GM19238 (cell line): Measurements from ENCODE around the gene ANKRD1.
"Not testable (repeated sequence)": the region's sequence is repeated elsewhere in the genome, so short reads cannot be mapped to it uniquely, and the experiment has no call there.

Source experiments
- DNase-seq: peaks from one replicate; pipeline ENCODE4 v3.0.0; 2011; ENCODE audit warnings: low spot score; ENCODE audit not compliant: insufficient read length

The ANKRD1 gene

DNA sequence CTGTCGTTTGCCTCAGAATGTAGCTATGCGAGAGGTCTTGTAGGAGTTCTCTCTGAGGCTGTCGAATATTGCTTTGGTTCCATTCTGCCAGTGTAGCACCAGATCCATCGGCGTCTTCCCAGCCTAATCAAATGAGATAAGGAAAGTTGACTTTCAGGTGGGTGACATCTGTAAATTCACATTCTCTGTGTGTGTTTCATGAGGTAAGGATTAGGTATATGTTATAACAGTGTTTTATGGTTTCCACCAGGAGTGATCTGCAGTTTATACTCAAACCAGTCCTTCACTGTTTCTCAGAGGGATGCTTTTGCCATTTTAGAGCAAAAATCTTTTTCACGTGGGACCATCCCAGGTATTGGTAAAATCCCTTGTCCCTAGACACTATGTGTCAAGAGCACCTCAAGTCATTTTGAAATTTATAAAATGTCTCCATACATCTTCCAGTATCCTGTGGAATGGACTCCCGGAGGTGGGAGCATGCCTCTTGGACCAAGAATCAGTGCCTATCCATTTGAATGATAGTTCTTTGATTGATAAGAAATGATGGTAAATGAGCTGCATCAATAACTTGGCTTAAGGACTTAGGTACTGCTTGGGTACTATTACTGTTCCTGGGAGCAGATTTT, 7.9 kb downstream of the ANKRD1 start:
- no peak for DNase-seq

DNA sequence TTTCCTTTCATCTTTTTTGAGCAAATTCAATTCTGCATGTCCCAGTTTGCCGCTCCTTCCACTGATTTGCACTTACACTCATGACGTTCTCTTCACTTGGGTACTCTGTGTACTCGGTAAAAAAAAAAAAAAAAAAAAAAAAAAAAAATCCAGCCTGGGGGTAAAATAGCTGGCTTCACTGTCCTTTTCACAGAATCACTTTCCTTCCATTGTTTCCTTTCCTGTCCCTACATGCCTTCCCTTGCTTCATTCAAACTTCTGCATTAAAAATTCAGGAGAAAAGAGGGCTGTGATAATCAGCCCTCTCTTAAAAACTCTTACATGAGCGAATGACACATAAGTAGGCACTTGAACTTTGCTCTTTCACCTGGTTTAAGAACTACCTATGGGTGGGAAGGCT, 8.7 kb downstream of the ANKRD1 start:
- no peak for DNase-seq

DNA sequence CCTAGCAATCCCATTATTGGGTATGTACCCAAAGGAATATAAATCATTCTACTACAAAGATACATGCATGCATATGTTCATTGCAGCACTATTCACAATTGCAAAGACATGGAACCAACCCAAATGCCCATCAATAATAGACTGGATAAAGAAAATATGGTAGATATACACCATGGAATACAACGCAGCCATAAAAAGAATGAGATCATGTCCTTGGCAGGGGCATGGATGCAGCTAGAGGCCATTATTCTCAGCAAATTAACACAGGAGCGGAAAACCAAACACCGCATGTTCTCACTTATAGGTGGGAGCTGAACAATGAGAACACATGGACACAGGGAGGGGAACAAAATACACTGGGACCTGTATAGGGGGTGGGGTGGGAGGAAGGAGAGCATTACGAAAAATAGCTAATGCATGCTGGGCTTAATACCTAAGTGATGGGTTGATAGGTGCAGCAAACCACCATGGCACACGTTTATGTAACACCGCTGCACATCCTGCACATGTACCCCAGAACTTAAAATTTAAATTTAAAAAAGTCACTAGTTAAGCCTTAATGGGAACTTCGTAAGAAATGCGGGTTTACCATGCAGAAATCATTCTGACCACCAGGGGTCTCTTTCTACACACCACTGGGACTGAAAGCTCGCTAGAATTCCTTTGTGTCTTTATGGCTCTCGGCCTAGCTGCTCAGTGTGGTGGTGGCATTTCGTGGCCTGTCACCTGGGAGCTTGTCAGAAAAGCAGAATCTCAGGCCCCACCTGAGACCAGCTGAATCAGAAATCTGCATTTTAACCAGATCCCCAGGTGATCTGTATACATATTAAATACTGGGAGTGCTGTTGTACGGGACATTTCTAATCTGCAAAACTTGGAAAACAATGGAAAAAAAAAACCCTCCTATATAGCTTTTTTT, 9.5 kb downstream of the ANKRD1 start:
- DNase-seq = peak; percentile 18

DNA sequence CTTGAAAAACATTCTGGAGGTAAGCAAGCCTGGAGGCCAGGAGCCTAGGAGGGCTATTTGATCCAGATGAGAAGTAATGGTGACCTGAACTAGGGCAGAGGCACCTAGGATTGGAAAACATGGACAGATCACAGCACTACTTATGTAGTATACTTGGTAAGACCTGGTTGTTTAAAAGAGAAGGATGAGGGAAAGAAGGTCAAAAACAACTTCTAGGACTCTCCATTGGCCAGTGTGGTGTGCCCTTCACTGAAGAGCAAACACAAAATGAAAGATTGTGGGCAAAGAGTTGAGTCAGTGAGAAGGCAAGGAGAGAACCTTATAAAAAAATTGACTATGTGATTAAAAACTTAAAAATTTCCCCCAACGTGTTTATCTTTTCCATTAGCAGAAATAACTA, 14.3 kb downstream of the ANKRD1 start:
- no peak for DNase-seq

DNA sequence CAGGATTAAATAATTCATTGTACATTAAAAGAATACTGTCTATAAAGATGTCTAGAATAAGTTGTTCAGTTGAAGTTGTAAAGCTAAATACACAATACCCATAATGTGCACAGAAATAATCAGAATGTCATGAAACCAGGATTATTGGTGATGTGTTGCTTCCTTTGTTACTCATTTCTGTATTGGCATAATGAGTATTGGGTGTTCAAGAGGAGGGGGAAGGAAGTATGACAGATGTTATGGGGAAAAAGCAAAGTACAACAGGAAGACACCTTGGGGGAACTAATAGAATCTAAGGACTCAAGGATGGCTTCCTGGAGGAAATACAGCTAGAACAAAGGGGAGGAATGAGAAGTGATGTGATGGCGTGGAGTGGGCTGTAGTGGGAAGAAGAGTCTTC, 15.0 kb downstream of the ANKRD1 start:
- DNase-seq = no peak

DNA sequence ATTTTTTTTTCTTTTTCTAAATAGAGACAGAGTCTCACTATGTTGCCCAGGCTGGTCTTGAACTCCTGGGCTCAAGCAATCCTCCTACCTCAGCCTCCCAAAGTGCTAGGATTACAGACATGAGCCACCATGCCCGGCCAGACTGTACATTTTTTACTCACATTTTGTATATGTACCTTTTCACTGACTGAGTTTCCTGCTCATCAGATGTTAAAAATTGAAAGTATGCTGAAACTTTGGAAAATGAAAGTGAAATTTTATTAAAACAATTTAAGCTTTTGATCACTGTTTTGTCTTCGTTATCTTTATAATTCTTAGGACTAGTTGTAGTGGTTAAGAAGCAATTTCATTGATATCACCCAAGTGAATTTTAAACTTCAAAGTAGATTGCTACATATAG, 24.0 kb downstream of the ANKRD1 start:
- DNase-seq = not testable (repeated sequence)

DNA sequence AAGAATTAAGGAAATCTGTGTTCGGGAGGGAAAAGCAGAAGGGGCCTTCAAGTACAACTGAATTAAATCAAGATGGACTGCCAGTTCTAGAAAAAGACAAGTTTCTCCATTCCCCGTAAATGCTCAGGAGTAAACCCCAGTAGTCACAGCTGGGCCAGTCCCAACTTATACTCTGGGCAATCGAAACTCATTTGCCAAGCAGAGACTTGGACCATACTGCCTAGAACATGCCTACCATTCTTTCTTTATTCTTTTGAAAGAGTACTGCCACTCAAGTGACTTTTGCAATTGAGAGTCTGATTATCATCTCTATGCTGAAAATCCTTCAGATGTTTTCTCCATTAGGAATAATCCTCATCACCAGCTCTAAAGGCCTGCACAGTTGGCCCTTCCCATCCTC, 27.7 kb downstream of the ANKRD1 start:
- no peak for DNase-seq

DNA sequence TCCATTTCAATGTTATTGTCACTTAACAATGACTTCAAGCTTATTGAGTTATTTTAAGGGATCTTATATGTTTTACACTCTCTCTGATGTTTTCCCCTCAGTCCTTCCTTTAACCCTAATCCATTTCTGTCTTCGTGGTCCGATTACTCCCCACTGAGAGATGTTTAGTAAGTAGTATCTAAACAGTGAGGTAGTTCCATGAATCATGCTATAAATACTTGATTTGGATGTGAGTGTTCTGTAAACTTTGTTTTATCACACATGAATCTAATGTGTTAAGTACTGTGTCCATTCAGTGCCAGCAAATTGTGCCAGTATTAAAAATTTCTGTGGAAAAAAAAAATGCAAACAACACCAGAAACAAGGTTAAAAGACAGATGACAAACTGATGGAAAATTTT, 30.5 kb downstream of the ANKRD1 start:
- no peak for DNase-seq

DNA sequence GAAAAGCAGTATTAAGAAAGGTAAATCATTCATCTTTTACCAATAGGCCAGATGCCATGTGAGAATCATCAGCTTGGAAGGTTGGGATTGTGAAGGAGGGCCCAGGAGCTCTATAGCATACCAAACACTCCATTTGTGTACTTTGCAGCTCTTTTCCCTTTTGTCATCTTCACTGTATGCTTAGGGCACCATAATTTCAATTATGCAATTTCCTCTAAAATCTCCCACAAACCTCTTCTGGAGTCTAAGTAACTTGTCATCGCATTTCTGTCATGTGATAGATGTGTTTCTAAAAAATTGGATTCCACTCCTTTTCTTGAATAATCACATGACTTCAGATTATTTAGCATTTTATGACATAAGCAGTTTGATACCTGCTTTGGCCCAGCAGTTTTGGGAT, 31.3 kb downstream of the ANKRD1 start:
- DNase-seq = no peak

DNA sequence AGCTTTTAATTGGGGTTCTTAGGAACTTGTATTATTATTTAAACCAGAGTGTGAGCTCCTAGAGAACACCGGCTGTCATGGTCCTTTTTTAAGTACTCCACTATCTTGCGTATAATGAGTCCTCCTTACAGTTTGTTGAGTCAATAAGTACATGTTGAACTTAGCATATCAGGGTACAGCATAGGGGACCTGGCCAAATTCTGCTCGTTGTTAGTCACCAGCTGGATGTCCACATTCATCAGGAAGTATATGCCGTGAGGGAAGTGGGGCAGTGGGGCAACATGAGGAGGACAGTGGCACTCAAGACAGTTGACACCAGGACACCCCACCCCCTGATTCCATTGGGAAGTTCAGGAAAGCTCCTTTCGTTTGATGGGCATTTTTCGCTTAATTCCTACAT, 32.5 kb downstream of the ANKRD1 start:
- no peak for DNase-seq

DNA sequence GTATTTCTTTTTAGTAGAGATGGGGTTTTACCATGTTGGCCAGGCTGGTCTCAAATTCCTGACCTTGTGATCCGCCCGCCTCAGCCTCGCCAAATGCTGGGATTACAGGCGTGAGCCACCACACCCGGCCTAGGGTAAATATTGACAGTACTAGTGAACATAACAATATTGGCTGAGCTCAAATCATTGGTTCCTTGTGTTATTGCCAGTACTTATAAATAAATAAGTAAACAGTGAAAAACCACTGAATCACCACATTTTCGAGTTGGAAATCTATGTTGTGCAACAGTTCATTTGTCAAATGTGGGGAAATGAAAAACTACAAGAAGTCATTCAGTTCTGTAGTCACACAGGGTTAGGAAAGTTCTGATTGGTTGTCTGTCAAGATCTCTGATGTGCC, 33.3 kb downstream of the ANKRD1 start:
- DNase-seq = no peak

DNA sequence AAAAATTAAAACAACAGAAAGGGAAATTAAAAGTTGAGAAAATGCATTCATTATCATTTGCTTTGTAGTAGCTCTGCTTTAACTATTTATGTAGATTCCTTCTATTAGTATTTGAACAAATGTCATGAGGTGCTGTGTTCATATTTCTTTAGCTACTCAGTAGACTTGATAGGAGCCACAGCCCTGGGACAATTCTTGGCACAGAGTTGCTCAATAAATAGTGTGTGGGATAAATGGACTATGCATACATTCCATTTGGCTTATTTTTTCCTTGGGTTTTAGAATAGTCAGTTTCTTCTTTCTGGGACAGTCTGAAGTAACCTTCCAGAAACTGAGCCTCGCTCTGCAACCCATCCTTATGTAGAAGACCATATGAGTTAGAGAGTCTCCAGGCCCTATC, 35.7 kb downstream of the ANKRD1 start:
- DNase-seq = no peak

DNA sequence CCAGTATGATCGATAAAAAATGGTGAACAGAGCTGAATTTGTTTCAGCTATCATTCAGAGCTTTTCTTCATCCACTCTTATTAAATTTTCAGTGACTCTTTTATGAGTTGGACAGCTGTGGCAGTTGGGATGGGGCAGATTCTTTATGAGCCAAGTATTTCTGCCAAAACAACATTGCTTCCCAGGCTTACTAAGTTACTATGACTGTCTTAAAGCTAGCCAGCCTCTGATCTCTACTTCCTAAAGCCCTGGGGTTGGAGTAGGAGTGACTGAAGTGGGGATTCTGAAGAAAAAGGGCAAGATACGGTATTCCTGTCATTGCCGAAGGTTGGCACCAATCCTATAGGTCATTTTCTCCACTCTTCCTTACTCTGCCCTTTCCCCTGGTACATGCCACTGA, 36.5 kb downstream of the ANKRD1 start:
- no peak for DNase-seq

DNA sequence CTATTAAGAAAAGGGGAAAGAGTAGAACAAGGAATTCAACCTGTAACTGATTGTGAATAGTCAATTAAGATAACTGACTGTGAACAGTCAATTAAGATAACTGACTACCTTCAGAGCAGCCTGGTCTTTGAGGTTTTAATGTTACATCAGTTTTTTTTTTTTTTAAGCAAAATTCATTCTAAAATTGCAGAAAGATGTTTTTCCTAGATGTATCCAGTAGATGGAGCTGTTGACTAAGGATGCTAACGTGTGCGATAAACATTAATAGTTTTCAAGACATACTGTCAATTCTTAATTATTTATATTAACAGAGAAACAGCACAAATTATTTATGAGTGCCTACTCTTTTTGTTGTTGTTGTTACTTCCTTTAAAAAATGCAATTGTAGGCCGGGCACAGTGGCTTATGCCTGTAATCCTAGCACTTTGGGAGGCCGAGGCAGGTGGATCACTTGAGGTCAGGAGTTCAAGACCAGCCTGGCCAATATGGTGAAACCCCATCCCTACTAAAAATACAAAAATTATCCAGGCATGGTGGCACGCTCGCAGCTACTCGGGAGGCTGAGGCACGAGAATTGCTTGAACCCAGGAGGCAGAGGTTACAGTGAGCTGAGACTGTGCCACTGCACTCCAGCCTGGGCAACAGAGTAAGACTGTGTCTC, 40.7 kb downstream of the ANKRD1 start:
- not testable (repeated sequence) for DNase-seq

DNA sequence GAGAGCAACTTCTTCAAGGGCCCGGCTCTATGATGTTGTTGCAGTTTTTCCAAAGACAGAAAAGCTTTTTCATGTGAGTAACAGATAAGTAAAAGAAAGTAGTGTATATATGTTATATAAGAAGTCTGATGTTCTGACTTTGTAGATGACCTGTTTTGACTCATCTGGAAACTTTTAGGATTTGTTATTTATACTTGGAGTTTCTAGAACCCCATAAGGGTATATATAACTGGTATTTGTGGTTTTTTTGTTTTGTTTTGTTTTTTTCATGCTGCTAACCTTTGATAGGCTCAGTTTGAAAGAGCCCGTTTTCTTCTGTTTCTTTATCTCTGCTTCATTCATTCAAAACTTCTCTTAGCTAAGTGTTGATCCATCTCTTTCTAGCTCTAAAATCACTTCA, 41.8 kb downstream of the ANKRD1 start:
- no peak for DNase-seq

DNA sequence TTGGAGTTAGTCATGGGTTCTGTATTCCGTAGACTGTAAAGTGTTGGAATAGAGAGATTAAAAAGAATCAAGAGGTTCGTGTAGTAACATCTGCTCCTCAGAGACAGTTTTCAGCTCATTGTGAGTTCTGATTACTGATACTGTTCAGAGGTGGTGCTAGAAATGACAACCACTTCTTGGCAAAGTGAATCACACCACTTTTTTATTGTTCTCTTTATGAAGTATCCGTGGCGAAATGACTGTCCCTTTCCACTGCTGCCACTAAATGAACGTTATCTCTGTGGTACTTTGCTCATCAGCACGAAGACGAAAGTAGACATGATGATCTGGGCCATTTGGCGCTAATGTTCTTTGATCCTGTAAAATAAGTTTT, 48.3 kb downstream of the ANKRD1 start:
- DNase-seq = no peak

DNA sequence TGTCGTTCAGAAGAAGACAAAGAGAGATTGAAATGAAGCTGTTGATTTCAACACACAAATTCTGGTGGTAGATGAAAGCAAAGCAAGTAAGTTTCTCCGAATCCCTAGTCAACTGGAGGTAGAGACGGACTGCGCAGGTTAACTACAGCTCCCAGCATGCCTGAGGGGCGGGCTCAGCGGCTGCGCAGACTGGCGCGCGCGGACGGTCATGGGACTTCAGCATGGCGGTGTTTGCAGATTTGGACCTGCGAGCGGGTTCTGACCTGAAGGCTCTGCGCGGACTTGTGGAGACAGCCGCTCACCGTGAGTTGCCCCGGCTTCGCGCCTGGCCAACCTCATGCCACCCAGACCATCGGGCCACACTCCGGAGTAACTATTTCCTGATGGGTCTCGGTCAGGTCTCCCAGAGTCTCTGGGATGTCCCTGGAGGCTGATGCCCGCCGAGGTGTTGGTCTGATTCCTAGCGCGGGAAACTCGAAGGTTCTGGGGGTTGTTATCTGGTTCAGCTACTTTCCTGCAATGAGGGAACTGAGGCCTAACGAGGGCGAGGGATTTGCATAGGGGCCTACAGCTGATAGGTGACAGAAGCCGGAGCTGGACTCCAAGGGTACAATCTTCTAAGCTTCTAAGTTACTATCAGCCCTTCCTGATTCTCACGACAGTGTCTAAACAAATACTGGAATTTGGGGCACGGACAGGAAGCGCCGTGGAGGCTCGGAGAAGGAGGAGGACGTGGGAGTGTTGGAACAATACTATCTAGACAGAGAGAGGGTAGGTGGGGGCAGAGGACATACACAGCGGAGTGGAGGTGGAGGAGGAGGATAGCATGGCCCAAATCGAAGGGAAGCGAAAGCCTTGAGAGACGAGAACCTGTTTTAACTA, 48.9 kb downstream of the ANKRD1 start, which contains the start of gene RPP30:
Gene RPP30 (plus strand): TSS at position 209 of the 882 bp plus-strand sequence. CDS start 13 bp downstream, at position 222.
- peak; percentile 73 for DNase-seq

DNA sequence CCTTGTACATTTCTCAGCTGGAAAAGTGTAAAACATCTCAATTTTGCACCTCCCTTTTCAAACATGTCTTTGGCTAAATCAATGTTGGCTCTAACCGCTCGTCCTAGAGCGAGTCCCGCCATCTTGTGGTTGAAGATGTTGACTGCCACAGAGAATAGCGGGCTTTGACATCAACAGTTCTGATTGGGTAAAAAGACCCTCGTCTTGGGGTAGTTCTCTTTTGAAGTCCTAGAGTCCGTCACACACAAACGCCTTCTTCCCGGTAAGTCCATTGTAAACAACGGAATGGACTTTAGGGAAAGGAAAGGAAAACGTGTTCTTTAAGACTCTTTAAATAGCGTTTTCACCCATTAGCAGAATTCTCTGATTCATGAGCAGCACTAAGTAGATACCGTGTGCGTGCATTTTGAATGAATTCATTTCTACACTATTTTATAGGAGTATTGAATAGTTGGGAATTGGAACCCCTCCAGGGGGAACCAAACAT, 49.6 kb downstream of the ANKRD1 start:
- DNase-seq = no peak

DNA sequence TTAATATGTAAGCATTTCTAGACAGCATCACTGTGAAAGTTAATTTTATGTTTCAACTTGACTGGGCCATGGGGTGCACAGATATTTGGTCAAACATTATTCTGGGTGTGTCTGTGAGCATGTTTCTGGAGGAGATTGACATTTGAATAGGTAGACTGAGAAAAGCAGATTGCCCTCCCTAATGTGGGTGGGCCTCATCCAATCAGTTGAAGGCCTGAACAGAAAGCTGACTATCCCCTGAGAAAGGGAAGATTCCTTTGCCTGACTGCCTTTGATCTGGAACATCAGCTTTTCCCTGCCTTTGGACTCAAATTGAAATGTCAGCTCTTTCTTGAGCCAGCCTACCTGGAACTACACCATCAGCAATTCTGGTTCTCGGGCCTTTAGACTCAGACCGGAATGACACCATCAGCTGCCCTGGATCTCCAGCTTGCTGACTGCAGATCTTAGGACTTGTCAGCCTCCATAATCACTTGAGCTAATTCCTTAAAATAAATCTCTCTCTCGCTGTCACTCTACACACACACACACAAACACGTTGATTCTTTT, 54.8 kb downstream of the ANKRD1 start:
- DNase-seq = no peak

DNA sequence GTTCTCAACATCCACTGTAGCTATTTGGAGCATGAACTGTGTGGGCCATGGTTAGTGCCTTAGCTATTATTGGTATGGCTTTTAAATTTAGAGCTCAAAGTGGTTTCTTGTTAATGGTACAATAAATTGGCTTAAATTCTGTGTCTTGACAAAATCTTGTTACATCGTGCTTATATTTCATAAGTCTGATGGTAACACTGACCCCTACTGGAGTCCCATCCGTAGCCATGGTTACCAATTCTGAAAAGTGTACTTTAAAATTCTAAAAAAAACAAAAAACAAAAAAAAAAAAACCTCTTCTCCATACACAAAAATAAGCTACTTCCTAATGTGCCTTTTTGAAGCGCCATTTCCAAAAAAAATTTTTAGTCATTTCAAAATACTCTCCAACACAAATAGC, 55.5 kb downstream of the ANKRD1 start:
- DNase-seq = no peak
